HL-60 (cell line): ENCODE measurements around the gene AKAP5.

Experiments
- GABPA ChIP-seq: IDR thresholded peaks from 2 replicates; pipeline ENCODE4 v1.6.1; 2012; ENCODE audit warnings: low read depth
- POLR2AphosphoS5 ChIP-seq: IDR thresholded peaks from 2 replicates; pipeline ENCODE4 v1.6.1; 2012; ENCODE audit warnings: low read depth
- SPI1 ChIP-seq: IDR thresholded peaks from 2 replicates; pipeline ENCODE4 v1.6.1; 2012; ENCODE audit warnings: low read depth, mild to moderate bottlenecking, borderline replicate concordance
- TF ChIP-seq, protein P1 (sequence below): IDR thresholded peaks from one replicate; pipeline ENCODE4 v1.5.1; 2011; ENCODE audit warnings: low read length, control low read depth, inconsistent platforms; ENCODE audit not compliant: insufficient read depth
- TF ChIP-seq, protein P2 (sequence below): IDR thresholded peaks from 2 replicates; pipeline ENCODE4 v1.6.1; 2012; ENCODE audit warnings: low read depth; ENCODE audit not compliant: insufficient replicate concordance

GRCh38 chr14:64465191-64465822 is at the start of gene AKAP5:
- TF ChIP-seq, protein P1, sequence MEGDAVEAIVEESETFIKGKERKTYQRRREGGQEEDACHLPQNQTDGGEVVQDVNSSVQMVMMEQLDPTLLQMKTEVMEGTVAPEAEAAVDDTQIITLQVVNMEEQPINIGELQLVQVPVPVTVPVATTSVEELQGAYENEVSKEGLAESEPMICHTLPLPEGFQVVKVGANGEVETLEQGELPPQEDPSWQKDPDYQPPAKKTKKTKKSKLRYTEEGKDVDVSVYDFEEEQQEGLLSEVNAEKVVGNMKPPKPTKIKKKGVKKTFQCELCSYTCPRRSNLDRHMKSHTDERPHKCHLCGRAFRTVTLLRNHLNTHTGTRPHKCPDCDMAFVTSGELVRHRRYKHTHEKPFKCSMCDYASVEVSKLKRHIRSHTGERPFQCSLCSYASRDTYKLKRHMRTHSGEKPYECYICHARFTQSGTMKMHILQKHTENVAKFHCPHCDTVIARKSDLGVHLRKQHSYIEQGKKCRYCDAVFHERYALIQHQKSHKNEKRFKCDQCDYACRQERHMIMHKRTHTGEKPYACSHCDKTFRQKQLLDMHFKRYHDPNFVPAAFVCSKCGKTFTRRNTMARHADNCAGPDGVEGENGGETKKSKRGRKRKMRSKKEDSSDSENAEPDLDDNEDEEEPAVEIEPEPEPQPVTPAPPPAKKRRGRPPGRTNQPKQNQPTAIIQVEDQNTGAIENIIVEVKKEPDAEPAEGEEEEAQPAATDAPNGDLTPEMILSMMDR = no peak
- TF ChIP-seq, protein P2, sequence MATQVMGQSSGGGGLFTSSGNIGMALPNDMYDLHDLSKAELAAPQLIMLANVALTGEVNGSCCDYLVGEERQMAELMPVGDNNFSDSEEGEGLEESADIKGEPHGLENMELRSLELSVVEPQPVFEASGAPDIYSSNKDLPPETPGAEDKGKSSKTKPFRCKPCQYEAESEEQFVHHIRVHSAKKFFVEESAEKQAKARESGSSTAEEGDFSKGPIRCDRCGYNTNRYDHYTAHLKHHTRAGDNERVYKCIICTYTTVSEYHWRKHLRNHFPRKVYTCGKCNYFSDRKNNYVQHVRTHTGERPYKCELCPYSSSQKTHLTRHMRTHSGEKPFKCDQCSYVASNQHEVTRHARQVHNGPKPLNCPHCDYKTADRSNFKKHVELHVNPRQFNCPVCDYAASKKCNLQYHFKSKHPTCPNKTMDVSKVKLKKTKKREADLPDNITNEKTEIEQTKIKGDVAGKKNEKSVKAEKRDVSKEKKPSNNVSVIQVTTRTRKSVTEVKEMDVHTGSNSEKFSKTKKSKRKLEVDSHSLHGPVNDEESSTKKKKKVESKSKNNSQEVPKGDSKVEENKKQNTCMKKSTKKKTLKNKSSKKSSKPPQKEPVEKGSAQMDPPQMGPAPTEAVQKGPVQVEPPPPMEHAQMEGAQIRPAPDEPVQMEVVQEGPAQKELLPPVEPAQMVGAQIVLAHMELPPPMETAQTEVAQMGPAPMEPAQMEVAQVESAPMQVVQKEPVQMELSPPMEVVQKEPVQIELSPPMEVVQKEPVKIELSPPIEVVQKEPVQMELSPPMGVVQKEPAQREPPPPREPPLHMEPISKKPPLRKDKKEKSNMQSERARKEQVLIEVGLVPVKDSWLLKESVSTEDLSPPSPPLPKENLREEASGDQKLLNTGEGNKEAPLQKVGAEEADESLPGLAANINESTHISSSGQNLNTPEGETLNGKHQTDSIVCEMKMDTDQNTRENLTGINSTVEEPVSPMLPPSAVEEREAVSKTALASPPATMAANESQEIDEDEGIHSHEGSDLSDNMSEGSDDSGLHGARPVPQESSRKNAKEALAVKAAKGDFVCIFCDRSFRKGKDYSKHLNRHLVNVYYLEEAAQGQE = no peak
- no peak for TF ChIP-seq GABPA
- no peak for TF ChIP-seq POLR2AphosphoS5
- TF ChIP-seq SPI1 = no peak
